HG03108 (cell line): ENCODE data around the gene SLC25A21.

ENCODE experiments used
- ATAC-seq: cut with Tn5 transposase; IDR thresholded peaks from one replicate; pipeline ENCODE4 v1.9.1; 2021; ENCODE audit warnings: moderate library complexity; ENCODE audit not compliant: unreplicated experiment

SLC25A21 gene

DNA sequence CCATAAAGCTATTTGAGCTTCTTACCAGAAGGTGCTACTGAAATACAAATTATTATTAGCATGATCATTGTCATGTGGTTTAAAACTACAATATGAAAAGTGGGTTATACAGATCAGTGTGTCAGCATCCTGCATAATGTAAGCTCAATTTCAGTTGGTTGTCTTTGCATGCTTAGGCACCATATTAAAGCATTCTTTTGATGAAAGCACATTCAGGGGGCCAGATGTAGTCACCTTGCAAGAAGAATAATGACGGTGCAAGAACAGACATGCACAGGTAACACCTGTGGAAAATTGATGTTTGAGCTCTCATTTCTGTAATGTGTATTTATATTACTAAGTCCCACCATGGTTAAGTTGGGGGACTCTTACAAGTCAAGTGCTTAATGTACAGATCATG, 386.9 kb downstream of the SLC25A21 start:
- no peak for ATAC-seq

- no peak for ATAC-seq
These were observed 387.9 kb downstream of the SLC25A21 start for GRCh38 chr14:36784541-36784940.

DNA sequence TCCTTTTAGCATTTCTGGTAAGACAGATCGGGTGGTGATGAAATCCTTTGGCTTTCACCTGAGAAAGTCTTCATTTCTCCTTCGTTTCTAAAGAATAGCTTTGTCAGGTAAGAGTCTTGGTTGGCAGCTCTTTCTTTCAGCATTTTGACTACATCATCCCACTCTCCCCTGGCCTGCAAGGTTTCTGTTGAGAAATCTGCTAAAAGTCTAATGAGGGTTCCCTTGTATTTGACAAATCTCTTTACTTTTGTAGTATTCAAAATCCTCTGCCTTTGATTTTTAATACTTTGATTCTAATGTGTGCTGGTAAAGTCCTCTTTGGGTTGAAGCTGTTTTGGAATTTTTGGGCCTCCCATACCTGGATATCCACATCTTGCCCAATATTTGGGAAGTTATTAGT, 390.5 kb downstream of the SLC25A21 start:
- ATAC-seq, result no peak

DNA sequence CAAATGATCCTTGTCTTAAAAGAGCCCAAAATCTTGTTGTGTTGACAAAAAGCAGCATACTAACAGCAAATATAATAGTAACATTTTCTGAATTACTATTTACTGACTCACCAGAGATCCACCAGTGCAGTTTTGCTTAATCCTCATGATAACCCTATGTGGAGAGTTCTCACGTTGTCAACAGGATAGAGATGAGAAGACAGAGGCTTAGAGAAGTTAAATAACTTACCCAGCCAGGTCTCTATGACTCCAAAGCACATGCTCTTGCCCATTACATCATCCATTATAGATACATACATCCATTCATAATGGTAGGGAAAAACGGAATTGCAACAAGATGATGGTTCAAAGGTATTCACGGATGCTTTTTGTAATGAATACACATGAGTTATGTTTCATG, 398.8 kb downstream of the SLC25A21 start:
- no peak for ATAC-seq

DNA sequence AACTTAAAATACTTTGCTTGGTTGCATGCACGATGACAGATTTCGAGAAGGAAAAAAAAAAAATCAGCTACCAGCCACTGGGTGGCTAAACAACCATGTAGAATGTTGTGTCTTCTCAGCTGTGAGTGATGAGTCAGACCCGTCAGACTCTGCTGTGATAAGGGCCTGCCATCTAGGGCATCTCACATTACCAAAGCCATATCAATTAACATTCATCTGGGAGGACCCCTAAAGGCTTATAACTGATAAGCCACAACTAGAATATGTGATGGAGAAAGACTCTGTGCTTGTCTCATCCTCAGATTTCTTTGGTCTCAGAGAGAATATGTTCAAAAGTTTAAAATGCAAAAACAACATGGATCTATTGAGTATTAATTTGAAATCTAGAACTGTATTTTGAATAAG, 399.3 kb downstream of the SLC25A21 start:
- ATAC-seq, result no peak

- ATAC-seq, result no peak
These were observed 401.3 kb downstream of the SLC25A21 start for GRCh38 chr14:36771028-36771640.

DNA sequence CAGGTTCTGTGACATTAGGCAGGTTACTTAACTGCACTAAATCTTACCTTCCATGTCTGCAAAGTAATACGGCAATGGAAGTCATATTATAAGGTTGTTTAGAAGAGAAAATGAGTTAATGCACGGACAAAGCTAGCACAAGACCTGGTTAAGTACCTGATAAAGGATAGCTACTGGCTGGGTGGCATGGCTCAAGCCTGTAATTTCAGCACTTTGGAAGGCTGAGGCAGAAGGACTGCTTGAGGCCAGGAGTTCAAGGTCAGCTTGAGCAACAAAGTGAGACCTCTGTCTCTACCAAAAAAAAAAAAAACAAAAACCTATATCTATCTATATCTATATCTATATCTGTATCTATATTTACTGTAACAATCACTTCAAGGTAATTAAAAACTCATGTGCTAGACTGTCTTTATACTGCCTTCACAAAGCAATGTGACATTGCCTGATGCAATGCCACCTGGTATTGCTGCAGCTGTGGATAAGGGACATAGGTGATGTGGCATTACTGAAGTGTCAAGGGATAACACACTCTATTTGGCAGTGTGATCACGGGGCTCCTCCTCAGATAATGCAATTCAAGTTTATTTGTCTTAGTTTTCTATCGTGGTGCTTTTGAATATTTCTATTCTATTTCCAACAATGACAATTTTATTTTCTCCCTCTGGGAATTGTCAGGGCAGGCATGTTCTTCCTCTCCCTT, 403.6 kb downstream of the SLC25A21 start:
- no peak for ATAC-seq

- ATAC-seq, result no peak
These were observed 404.7 kb downstream of the SLC25A21 start for GRCh38 chr14:36767603-36768281.

DNA sequence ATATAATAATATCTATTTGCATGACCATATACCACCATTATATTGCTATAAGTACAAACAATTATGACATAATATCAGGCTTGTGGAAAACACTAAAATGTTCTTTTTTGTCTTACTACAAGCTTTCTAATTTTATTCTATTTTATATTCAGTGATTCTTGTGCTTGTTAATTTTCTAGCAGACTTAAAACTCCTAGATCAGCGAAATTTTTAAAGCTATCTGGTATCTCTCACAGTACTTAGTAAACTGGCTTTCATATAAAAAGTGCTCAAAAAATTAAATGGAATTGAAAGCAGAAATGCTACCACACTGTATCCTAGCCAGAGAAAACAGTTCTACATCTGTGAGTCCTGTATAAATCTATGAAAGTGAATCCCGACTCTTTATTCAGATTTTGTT, 405.4 kb downstream of the SLC25A21 start:
- ATAC-seq, result no peak

GRCh38 chr14:36757734-36758601, 414.4 kb downstream of the SLC25A21 start:
- no peak for ATAC-seq

- ATAC-seq, result no peak
These were observed 416.2 kb downstream of the SLC25A21 start for GRCh38 chr14:36756226-36756625.

GRCh38 chr14:36755756-36756155, 416.6 kb downstream of the SLC25A21 start:
- no peak for ATAC-seq

DNA sequence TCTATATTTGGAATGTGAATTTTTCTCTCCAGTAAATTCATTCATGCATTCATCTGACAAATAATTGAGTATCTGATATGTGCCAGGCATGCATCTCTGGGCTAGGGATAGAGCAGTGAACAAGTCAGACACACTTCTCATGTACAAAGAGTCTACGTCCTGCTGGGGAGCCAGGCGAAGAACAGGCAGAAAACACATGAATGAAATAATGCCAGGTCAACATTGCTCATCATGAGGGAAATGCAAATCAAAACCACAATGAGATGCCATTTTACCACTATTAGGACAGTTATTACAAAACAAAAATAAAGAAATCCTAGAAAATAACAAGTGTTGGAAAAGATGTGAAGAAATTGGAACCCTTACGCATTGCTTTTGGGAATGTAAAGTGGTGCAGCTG, 420.5 kb downstream of the SLC25A21 start:
- ATAC-seq, result no peak

- ATAC-seq, result no peak
These were observed 421.3 kb downstream of the SLC25A21 start for GRCh38 chr14:36751106-36751505.

GRCh38 chr14:36750244-36750643, 422.2 kb downstream of the SLC25A21 start:
- no peak for ATAC-seq

- ATAC-seq, result no peak
These were observed 423.7 kb downstream of the SLC25A21 start for GRCh38 chr14:36748610-36749213.

GRCh38 chr14:36747411-36748184, 424.8 kb downstream of the SLC25A21 start:
- ATAC-seq, result no peak

GRCh38 chr14:36746872-36747271, 425.5 kb downstream of the SLC25A21 start:
- ATAC-seq, result no peak

GRCh38 chr14:36741858-36742257, 430.5 kb downstream of the SLC25A21 start:
- no peak for ATAC-seq

GRCh38 chr14:36738269-36738668, 434.1 kb downstream of the SLC25A21 start:
- no peak for ATAC-seq
